HCT116 (cell line): ENCODE results near the gene ZDHHC18. TPM values are rescaled to one million over a fixed set of nuclear protein-coding genes. Genes with fewer than 3 reads are reported as not detected.

Source experiments
- ATAC-seq: fragments of 200-7000 bp; cut with Tn5 transposase; 2 replicates; pipeline ENCODE4 v1.9.1; 2020; ENCODE audit warnings: mild to moderate bottlenecking, moderate library complexity
- BruUV-seq: library from RNA; stranded (reverse); fragments of 400-500 nt; replicated peaks from 2 replicates; lab custom pipeline; 2021; lab: Mats Ljungman, UMichigan
- CTCF ChIA-PET: fragments of 300-600 bp; sonication (Branson Sonifier 250); formaldehyde crosslinking; loops from one replicate; lab custom pipeline; 2021; ENCODE audit warnings: antibody characterized with exemption; lab: Charles Lee
- POLR2A ChIA-PET: fragments of 300-600, 350-600 bp; sonication (Branson Sonifier 250); formaldehyde crosslinking; loops from one replicate; lab custom pipeline; 2021; ENCODE audit warnings: antibody characterized with exemption; lab: Charles Lee
- RAD21 ChIA-PET, 2 experiments: fragments of 300-600 bp; sonication (Branson Sonifier 250); formaldehyde crosslinking; loops; one replicate each; lab custom pipeline; 2023; ENCODE audit warnings: low total read pairs in 2 of 2; ENCODE audit not compliant: uncharacterized antibody in 2 of 2, unreplicated experiment in 2 of 2, low non-redundant PET in 1 of 2; lab: Charles Lee
- DNase-seq: peaks from one replicate; pipeline ENCODE4 v3.0.0-alpha.2; 2010; ENCODE audit warnings: low read depth, low spot score
- H2AFZ ChIP-seq: fragments of 200-600 bp; shearing (Covaris generic), sonication (generic); 2 replicates; pipeline ENCODE4 v1.6.1; 2017; ENCODE audit warnings: low read depth, mixed run types, mixed read lengths, antibody characterized with exemption, low read length; ENCODE audit not compliant: poor library complexity, severe bottlenecking
- H3K27ac ChIP-seq: 2 replicates; pipeline ENCODE4 v1.5.1; 2012; ENCODE audit warnings: low read depth, low read length
- H3K27me3 ChIP-seq: fragments of 200-600 bp; sonication (generic); 2 replicates; pipeline ENCODE4 v1.6.1; 2016; ENCODE audit warnings: mixed run types, low read length, mixed read lengths; ENCODE audit not compliant: insufficient read depth
- H3K36me3 ChIP-seq, 2 experiments: fragments of 200-500 bp in 1 of 2; fragments of 200-600 bp in 1 of 2; sonication (Bioruptor generic) in 1 of 2; sonication (generic) in 1 of 2; 2 replicates each; pipeline versions ENCODE4 v1.5.1 to v1.6.1; 2014 to 2016; ENCODE audit warnings: low read length in 2 of 2, inconsistent platforms in 1 of 2, mixed read lengths in 1 of 2, mixed run types in 1 of 2; ENCODE audit not compliant: insufficient read depth in 2 of 2, control insufficient read depth in 1 of 2
- H3K4me1 ChIP-seq, 2 experiments: fragments of 200-600 bp in 1 of 2; sonication (generic) in 1 of 2; 2 replicates each; pipeline versions ENCODE4 v1.5.1 to v1.6.1; 2012 to 2017; ENCODE audit warnings: low read length in 2 of 2, inconsistent platforms in 1 of 2, mild to moderate bottlenecking in 1 of 2, mixed read lengths in 1 of 2, mixed run types in 1 of 2, moderate library complexity in 1 of 2; ENCODE audit not compliant: insufficient read depth in 2 of 2, control insufficient read depth in 1 of 2
- H3K4me2 ChIP-seq: fragments of 200-600 bp; sonication (generic); 2 replicates; pipeline ENCODE4 v1.6.1; 2017; ENCODE audit warnings: mixed run types, low read length, mixed read lengths
- H3K4me3 ChIP-seq, 2 experiments: fragments of 200-600 bp in 1 of 2; sonication (generic) in 1 of 2; replicated peaks in 1 of 2; 2 replicates each; pipeline ENCODE4 v1.5.1; 2011 to 2016; ENCODE audit warnings: low read length in 2 of 2, control low read depth in 1 of 2, low read depth in 1 of 2, mild to moderate bottlenecking in 1 of 2, mixed read lengths in 1 of 2, mixed run types in 1 of 2
- H3K79me2 ChIP-seq: fragments of 200-600 bp; sonication (generic); 2 replicates; pipeline ENCODE4 v1.6.1; 2017; ENCODE audit warnings: mild to moderate bottlenecking, mixed run types, low read length, moderate library complexity, mixed read lengths; ENCODE audit not compliant: insufficient read depth
- H3K9ac ChIP-seq: fragments of 200-600 bp; sonication (generic); 2 replicates; pipeline ENCODE4 v1.6.1; 2016; ENCODE audit warnings: low read length, mixed read lengths
- H3K9me2 ChIP-seq: fragments of 200-600 bp; sonication (generic), shearing (Covaris generic); 2 replicates; pipeline ENCODE4 v1.6.1; 2017; ENCODE audit warnings: mixed run types, mild to moderate bottlenecking, moderate library complexity; ENCODE audit not compliant: insufficient read depth
- H3K9me3 ChIP-seq, 2 experiments: fragments of 200-500 bp in 1 of 2; fragments of 200-600 bp in 1 of 2; sonication (Bioruptor generic) in 1 of 2; sonication (generic) in 1 of 2; 2 replicates each; pipeline ENCODE4 v1.6.1; 2014 to 2017; ENCODE audit warnings: low read length in 2 of 2, mixed read lengths in 2 of 2, inconsistent platforms in 1 of 2, low read depth in 1 of 2, mild to moderate bottlenecking in 1 of 2, mixed run types in 1 of 2, moderate library complexity in 1 of 2; ENCODE audit not compliant: control insufficient read depth in 1 of 2, insufficient read depth in 1 of 2
- H4K20me1 ChIP-seq: fragments of 200-600 bp; sonication (generic), shearing (Covaris generic); 2 replicates; pipeline ENCODE4 v1.6.1; 2017; ENCODE audit warnings: mixed run types, mild to moderate bottlenecking, moderate library complexity; ENCODE audit not compliant: insufficient read depth
- CBX3 ChIP-seq: IDR thresholded peaks from 2 replicates; pipeline ENCODE4 v1.6.1; 2012; ENCODE audit warnings: low read depth
- CEBPB ChIP-seq: IDR thresholded peaks from 2 replicates; pipeline ENCODE4 v1.6.1; 2012; ENCODE audit warnings: low read depth
- CTCF ChIP-seq, 3 experiments: fragments of 200-600 bp in 1 of 3; sonication (generic) in 1 of 3; IDR thresholded peaks in 2 of 3; conservative IDR thresholded peaks in 1 of 3; 2 replicates each; pipeline ENCODE4 v1.5.1; 2012 to 2017; ENCODE audit warnings: low read depth in 2 of 3, low read length in 2 of 3, antibody characterized with exemption in 1 of 3, borderline replicate concordance in 1 of 3, control low read depth in 1 of 3, mild to moderate bottlenecking in 1 of 3, mixed read lengths in 1 of 3, mixed run types in 1 of 3, moderate library complexity in 1 of 3; ENCODE audit not compliant: insufficient read depth in 1 of 3
- EGR1 ChIP-seq: IDR thresholded peaks from 2 replicates; pipeline ENCODE4 v1.6.1; 2012; ENCODE audit warnings: low read depth
- FOSL1 ChIP-seq: IDR thresholded peaks from 2 replicates; pipeline ENCODE4 v1.6.1; 2012; ENCODE audit warnings: low read depth
- POLR2AphosphoS5 ChIP-seq: IDR thresholded peaks from 2 replicates; pipeline ENCODE4 v1.6.1; 2011; ENCODE audit warnings: mild to moderate bottlenecking, low read depth, low read length, moderate library complexity
- intact Hi-C: fragments of 100-400 bp; cut with micrococcal nuclease; formaldehyde crosslinking; loops from 2 replicates; pipeline ENCODE4 v1.10.0; 2022
- total RNA-seq: library from RNA; stranded (reverse); gene quantifications from one replicate; pipeline ENCODE4 v1.2.1, GENCODE V29; 2021; ENCODE audit not compliant: unreplicated experiment
- TF ChIP-seq, protein P1 (sequence below): IDR thresholded peaks from 2 replicates; pipeline ENCODE4 v1.6.1; 2011; ENCODE audit warnings: mild to moderate bottlenecking, low read length, moderate library complexity; ENCODE audit not compliant: insufficient replicate concordance; ENCODE audit errors: extremely low read depth

The ZDHHC18 gene
- total RNA-seq, 1 experiment from 2014 or later, result 24.4 TPM

GRCh38 chr1:26797627-26798026, 28.9 kb upstream of the ZDHHC18 start:
- POLR2A ChIA-PET, result no interaction called here
- no peak overlapping the region for H3K9ac ChIP-seq
- CTCF ChIA-PET, result no interaction called here
- H3K4me3 ChIP-seq, result no peak overlapping the region
- no peaks in the 10 kb centered on the region for H4K20me1 ChIP-seq
- intact Hi-C loops, result no loop called here
- H3K36me3 ChIP-seq, result 0 out of 4 replicates have a peak, but pooled peaks cover 0 to 4% of the 10 kb centered on the region in 2 experiments
- H3K4me1 ChIP-seq, result peaks cover 16 to 26% of the 10 kb centered on the region in 2 experiments
- no peak for TF ChIP-seq EGR1
- TF ChIP-seq, protein P1, sequence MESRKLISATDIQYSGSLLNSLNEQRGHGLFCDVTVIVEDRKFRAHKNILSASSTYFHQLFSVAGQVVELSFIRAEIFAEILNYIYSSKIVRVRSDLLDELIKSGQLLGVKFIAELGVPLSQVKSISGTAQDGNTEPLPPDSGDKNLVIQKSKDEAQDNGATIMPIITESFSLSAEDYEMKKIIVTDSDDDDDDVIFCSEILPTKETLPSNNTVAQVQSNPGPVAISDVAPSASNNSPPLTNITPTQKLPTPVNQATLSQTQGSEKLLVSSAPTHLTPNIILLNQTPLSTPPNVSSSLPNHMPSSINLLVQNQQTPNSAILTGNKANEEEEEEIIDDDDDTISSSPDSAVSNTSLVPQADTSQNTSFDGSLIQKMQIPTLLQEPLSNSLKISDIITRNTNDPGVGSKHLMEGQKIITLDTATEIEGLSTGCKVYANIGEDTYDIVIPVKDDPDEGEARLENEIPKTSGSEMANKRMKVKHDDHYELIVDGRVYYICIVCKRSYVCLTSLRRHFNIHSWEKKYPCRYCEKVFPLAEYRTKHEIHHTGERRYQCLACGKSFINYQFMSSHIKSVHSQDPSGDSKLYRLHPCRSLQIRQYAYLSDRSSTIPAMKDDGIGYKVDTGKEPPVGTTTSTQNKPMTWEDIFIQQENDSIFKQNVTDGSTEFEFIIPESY, result no peak
- no peak for TF ChIP-seq POLR2AphosphoS5
- TF ChIP-seq CEBPB, result no peak
- TF ChIP-seq FOSL1, result no peak
- TF ChIP-seq CTCF (IDR thresholded peaks at IDR 0.05 in 2 of 3, conservative IDR thresholded peaks at IDR 0.05 in 1 of 3; ENCODE audit: borderline replicate concordance in 1 of 3, insufficient read depth in 1 of 3, low read depth in 2 of 3, low read length in 2 of 3), result no peak
- TF ChIP-seq CBX3, result no peak
- no peaks in the 10 kb centered on the region for H3K9me3 ChIP-seq
- H2AFZ ChIP-seq, result no peak overlapping the region
- BruUV-seq, result no TSS peak
- no peaks in the 10 kb centered on the region for H3K79me2 ChIP-seq
- ATAC-seq (no peak), DNase-seq (no peak)
- H3K27ac ChIP-seq, result no peak overlapping the region
- no peaks in the 10 kb centered on the region for H3K27me3 ChIP-seq
- H3K9me2 ChIP-seq, result no peaks in the 10 kb centered on the region
- RAD21 ChIA-PET, result no interaction called here
- H3K4me2 ChIP-seq, result no peak overlapping the region
